Neural crest cell (in vitro differentiated cells): ENCODE measurements around the gene MPP2. TPM values are rescaled to one million over a fixed set of nuclear protein-coding genes. Genes with fewer than 3 reads are reported as not detected.
"Not testable (repeated sequence)": the region's sequence is repeated elsewhere in the genome, so short reads cannot be mapped to it uniquely, and the experiment has no call there.

Experiments
- DNase-seq: peaks from one replicate; pipeline ENCODE4 v3.0.0; 2021; ENCODE audit warnings: low read depth, mixed read lengths, low spot score
- H3K27ac Mint-ChIP-seq: one replicate; pipeline ENCODE4 v1.8.0; 2021; ENCODE audit warnings: mild to moderate bottlenecking, mixed read lengths; ENCODE audit not compliant: unreplicated experiment
- H3K27me3 Mint-ChIP-seq: 2 replicates; pipeline ENCODE4 v1.8.0; 2021; ENCODE audit warnings: low read depth, mild to moderate bottlenecking, mixed read lengths
- H3K36me3 Mint-ChIP-seq: 2 replicates; pipeline ENCODE4 v1.8.0; 2021; ENCODE audit warnings: low read depth, mild to moderate bottlenecking, mixed read lengths
- H3K4me1 Mint-ChIP-seq: 2 replicates; pipeline ENCODE4 v1.8.0; 2021; ENCODE audit warnings: mixed read lengths
- H3K4me3 Mint-ChIP-seq: one replicate; pipeline ENCODE4 v1.8.0; 2021; ENCODE audit warnings: mild to moderate bottlenecking, mixed read lengths
- H3K9me3 Mint-ChIP-seq: 2 replicates; pipeline ENCODE4 v1.8.0; 2021; ENCODE audit warnings: mixed read lengths
- total RNA-seq: library from RNA; stranded (reverse); gene quantifications from 2 replicates; pipeline ENCODE4 v1.2.1, GENCODE V29; 2021
- TF ChIP-seq, protein P1 (sequence below): fragments of 200-600 bp; sonication (generic); conservative IDR thresholded peaks from 2 replicates; pipeline ENCODE4 v1.5.0; 2021; ENCODE audit warnings: antibody characterized with exemption, mild to moderate bottlenecking

Gene MPP2
- total RNA-seq, 1 donor from 2014 or later: 29.8 TPM

DNA sequence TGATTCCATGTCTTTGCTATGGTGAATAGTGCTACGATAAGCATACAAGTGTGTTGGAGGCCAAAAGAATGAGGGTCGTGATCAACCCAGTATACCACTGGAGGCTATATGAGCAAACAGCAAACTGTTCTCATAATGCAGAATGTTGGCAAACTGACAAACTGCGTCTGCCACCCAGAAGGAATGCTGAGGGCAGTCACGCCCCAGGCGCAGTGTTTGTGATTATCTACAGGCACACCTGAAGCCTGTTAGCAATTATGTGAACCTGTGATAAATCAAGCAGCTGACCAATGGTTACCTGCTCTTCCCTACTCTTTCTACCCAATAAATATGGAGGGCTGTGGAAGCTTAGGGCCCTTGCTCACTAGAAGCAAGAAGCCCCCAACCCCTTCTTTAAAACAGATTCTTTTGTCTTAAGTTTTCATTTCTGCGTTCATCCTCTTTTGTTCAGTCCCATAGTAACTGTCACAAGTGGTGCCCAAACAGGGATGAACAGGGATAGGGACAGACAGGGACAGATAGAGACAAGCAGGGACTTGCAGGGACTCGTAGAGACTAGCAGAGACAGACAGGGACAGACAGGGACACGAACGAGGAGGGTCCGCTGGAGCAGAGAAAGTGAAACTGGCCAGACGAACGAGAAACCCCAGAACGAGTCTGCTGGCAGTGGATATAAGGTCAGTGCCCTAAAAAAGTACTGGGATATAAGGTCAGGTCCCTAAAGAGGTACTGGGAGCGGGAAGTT, 35.2 kb downstream of the MPP2 start:
- Mint-ChIP-seq H3K27ac (no peak overlapping the region), H3K4me3 (no peak overlapping the region), H3K27me3 (peaks cover 19% of the 10 kb centered on the region), H3K36me3 (no peaks in the 10 kb centered on the region), H3K9me3 (no peaks in the 10 kb centered on the region), H3K4me1 (no peaks in the 10 kb centered on the region)
- TF ChIP-seq, protein P1, sequence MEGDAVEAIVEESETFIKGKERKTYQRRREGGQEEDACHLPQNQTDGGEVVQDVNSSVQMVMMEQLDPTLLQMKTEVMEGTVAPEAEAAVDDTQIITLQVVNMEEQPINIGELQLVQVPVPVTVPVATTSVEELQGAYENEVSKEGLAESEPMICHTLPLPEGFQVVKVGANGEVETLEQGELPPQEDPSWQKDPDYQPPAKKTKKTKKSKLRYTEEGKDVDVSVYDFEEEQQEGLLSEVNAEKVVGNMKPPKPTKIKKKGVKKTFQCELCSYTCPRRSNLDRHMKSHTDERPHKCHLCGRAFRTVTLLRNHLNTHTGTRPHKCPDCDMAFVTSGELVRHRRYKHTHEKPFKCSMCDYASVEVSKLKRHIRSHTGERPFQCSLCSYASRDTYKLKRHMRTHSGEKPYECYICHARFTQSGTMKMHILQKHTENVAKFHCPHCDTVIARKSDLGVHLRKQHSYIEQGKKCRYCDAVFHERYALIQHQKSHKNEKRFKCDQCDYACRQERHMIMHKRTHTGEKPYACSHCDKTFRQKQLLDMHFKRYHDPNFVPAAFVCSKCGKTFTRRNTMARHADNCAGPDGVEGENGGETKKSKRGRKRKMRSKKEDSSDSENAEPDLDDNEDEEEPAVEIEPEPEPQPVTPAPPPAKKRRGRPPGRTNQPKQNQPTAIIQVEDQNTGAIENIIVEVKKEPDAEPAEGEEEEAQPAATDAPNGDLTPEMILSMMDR: no peak
- DNase-seq: no peak

DNA sequence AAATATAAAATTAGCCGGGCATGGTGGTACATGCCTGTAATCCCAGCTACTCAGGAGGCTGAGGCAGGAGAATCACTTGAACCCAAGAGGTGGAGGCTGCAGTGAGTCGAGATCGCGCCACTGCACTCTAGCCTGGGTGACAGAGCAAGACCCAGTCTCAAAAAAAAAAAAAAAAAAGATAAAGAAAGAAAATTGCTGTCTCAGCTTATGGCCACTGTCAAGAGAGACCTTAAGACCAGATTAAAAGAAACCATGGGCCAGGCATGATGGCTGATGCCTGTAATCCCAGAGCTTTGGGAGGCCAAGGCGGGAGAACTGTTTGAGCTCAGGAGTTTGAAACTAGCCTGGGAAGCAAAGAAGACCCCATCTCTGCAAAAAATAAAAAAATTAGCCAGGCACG, 38.3 kb downstream of the MPP2 start:
- not testable (repeated sequence) for DNase-seq, H3K36me3 Mint-ChIP-seq, H3K4me3 Mint-ChIP-seq, H3K4me1 Mint-ChIP-seq, H3K27ac Mint-ChIP-seq, H3K9me3 Mint-ChIP-seq
- H3K27me3 Mint-ChIP-seq: peaks cover 24% of the 10 kb centered on the region

DNA sequence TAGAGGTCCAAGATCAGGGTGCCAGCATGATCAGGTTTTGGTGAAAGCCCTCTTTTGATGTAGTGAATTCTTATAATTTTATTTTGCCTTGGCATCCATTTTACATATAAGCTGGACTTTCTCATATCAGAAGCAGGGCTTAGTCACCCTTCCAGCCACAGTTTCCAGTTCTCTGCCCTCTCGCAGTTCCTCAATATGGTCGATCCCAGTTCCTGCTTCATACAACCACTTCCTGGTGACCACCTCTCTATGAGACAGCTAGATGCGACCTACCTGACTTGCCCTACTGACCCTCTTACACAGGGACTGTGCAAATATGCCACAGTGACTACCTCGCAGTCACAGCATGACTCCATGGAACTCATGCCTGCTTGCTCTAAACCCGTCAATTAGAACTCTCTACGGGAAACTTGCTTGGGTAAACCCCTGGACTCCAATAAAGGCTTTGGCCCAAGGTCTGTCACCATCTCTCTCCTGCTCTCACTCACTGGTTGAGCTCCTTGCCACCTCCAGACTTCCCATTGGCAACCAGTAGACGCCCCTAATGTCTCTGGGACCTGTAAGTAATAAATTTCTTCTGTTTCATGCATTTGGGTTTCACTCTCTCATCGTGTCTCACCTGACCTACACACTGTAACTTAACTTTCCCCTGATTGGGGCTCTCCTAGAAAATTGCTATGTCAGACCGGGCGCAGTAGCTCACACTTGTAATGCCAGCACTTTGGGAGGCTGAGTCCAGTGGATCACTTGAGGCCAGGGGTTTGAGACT, 38.9 kb downstream of the MPP2 start:
- no peaks in the 10 kb centered on the region for H3K36me3 Mint-ChIP-seq

DNA sequence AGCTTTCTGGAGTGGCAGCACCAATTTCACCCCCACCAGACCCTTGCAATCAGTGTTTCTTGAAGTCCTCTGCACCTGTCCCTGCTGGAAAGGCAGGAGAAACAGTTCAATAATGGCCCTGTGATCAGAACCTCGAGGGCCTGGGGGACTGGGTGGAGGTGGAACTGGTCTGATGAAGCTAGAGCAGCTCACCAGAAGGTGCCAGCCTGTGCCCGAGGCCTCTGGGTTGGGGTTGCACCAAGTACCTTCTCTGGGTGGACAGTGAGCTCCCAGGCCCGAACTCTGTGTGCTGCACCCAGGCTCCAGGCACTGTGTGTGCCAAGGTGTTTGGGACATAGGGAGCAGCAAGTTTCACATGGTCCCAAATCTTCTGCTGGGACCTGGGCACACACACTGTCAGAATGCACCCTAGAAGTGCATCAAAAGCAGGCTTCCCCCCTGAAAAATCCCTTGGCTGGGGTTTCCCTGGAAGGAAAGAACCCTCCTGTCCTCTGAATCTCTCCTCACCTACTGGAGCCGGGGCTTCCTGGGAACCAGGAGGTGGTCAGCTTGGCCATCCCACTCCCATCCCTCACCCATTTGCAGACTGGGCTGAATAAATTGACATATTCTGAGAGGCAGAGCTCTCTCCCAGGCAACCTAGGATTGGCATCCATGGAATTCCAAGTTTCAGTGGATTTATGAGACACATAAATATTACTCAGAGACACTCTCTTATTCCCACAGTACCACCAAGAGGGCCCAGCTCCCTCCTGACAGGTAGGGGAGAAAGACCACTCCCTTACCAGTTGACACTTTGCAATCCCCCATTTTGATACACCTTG, 43.0 kb downstream of the MPP2 start:
- Mint-ChIP-seq H3K27ac (peak overlapping the region; percentile 91), H3K4me1 (no peaks in the 10 kb centered on the region), H3K27me3 (peaks cover 21% of the 10 kb centered on the region), H3K36me3 (no peaks in the 10 kb centered on the region), H3K9me3 (no peaks in the 10 kb centered on the region), H3K4me3 (no peak overlapping the region)
- DNase-seq: no peak
- TF ChIP-seq, protein P1: no peak

More for the DNA sequence above, 38.9 kb downstream of the MPP2 start:
- peak overlapping the region; percentile 12 for H3K27ac Mint-ChIP-seq
- H3K9me3 Mint-ChIP-seq: no peaks in the 10 kb centered on the region
- no peak for DNase-seq
- TF ChIP-seq, protein P1: no peak
- no peak overlapping the region for H3K4me3 Mint-ChIP-seq
- no peaks in the 10 kb centered on the region for H3K4me1 Mint-ChIP-seq
- H3K27me3 Mint-ChIP-seq: peaks cover 24% of the 10 kb centered on the region

DNA sequence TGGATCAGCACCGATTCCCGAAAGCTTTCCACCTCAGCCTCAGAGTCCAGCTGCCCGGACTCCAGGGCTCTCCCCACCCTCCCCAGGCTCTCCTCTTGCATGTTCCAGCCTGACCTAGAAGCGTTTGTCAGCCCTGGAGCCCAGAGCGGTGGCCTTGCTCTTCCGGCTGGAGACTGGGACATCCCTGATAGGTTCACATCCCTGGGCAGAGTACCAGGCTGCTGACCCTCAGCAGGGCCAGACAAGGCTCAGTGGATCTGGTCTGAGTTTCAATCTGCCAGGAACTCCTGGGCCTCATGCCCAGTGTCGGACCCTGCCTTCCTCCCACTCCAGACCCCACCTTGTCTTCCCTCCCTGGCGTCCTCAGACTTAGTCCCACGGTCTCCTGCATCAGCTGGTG, 45.4 kb downstream of the MPP2 start:
- Mint-ChIP-seq H3K27me3 (peaks cover 3% of the 10 kb centered on the region), H3K36me3 (no peaks in the 10 kb centered on the region), H3K27ac (no peak overlapping the region), H3K4me3 (no peak overlapping the region), H3K9me3 (no peaks in the 10 kb centered on the region), H3K4me1 (peaks cover 9% of the 10 kb centered on the region)
- DNase-seq: no peak
- TF ChIP-seq, protein P1: no peak
